ENCODE results near the gene UNC50.

The UNC50 gene

DNA sequence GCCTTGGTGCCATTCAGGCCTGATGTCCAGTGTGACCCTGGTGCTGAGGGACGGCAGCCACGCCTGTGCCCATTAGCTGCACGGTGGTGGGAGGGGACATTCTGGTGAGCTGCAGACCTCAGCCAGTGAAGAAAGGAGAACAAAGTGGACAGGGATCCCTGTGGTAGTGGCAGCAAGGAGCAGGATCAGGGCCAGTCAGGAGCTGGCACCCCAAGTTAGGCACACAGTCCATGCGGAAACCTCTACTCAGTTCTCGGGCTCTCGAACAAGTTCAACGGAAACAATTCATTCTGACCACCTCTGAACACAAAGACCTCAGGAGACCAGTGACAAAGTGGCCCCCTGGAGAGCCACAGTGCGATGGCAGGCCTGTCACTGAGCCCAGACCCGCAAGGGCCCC is 30.2 kb upstream of the UNC50 start:
- Mint-ChIP-seq H3K9me3 (no peaks in the 10 kb centered on the region), H3K27ac (no peak overlapping the region), H3K4me1 (no peaks in the 10 kb centered on the region), H3K4me3 (no peak overlapping the region), H3K27me3 (ENCODE audit: low read depth) (no peaks in the 10 kb centered on the region), H3K36me3 (ENCODE audit: low read depth) (peaks cover 26% of the 10 kb centered on the region)
- TF ChIP-seq, protein P1, sequence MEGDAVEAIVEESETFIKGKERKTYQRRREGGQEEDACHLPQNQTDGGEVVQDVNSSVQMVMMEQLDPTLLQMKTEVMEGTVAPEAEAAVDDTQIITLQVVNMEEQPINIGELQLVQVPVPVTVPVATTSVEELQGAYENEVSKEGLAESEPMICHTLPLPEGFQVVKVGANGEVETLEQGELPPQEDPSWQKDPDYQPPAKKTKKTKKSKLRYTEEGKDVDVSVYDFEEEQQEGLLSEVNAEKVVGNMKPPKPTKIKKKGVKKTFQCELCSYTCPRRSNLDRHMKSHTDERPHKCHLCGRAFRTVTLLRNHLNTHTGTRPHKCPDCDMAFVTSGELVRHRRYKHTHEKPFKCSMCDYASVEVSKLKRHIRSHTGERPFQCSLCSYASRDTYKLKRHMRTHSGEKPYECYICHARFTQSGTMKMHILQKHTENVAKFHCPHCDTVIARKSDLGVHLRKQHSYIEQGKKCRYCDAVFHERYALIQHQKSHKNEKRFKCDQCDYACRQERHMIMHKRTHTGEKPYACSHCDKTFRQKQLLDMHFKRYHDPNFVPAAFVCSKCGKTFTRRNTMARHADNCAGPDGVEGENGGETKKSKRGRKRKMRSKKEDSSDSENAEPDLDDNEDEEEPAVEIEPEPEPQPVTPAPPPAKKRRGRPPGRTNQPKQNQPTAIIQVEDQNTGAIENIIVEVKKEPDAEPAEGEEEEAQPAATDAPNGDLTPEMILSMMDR (IDR thresholded peaks at IDR 0.05; ENCODE audit: unreplicated experiment in 3 of 3), result no peak

DNA sequence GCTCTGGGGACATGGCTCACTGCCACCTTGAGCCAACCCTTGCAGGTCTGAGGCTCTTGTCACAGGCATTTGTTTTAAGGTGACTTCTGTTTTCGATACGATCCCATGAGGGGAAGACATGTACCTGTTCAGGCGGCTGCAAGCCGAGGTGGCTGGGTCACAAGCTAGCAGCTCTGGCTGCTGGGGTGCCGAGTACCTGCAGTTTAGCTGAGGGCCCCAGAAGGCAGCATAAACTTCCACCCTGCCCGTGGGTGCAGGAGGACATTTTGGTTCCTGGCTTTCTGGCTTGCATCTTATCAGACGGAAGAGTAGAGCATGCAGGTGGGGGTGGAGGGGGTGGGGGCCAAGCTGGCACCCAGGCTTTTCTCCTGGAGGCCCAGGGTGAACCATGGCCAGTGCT is 28.5 kb upstream of the UNC50 start:
- Mint-ChIP-seq H3K4me1 (no peaks in the 10 kb centered on the region), H3K27me3 (ENCODE audit: low read depth) (no peaks in the 10 kb centered on the region), H3K9me3 (no peaks in the 10 kb centered on the region), H3K36me3 (ENCODE audit: low read depth) (peaks cover 23% of the 10 kb centered on the region), H3K4me3 (no peak overlapping the region), H3K27ac (no peak overlapping the region)
- TF ChIP-seq, protein P1 (IDR thresholded peaks at IDR 0.05; ENCODE audit: unreplicated experiment in 3 of 3), result no peak

DNA sequence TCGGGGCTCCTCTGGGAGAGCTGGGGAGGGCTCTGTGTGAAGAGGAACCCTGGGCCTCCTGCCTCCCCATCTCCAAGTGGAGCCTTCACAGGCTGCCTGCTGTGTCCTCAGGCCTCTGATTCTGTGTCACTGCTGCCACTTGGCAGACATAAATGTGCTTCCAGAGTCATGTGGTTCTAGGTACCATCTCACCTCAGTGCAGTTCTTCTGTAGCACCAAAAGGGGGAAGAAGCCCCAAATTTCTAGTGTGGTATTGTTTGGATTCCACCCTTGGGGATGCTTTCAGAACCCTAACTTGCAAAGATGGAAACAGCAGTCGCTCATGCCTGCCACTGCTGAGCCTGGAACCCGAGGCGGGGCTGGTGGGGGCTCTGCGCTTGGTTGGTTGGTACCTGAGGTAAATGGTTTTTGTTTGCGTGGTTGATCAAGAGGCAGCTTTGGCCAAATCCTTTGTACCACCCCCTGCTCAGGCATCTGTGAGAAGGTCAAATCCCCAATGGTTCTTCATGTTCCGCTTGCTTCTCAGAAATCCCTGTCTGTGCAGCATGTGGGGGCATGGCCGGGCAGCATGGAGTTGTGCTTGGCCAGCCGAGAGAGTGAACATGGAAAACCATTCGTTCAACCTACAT is 27.6 kb upstream of the UNC50 start:
- no peaks in the 10 kb centered on the region for H3K9me3 Mint-ChIP-seq
- no peak overlapping the region for H3K4me3 Mint-ChIP-seq
- no peaks in the 10 kb centered on the region for H3K27me3 Mint-ChIP-seq (ENCODE audit: low read depth)
- TF ChIP-seq, protein P1 (IDR thresholded peaks at IDR 0.05; ENCODE audit: unreplicated experiment in 3 of 3), result no peak
- peaks cover 23% of the 10 kb centered on the region for H3K36me3 Mint-ChIP-seq (ENCODE audit: low read depth)
- no peak overlapping the region for H3K27ac Mint-ChIP-seq
- no peaks in the 10 kb centered on the region for H3K4me1 Mint-ChIP-seq

DNA sequence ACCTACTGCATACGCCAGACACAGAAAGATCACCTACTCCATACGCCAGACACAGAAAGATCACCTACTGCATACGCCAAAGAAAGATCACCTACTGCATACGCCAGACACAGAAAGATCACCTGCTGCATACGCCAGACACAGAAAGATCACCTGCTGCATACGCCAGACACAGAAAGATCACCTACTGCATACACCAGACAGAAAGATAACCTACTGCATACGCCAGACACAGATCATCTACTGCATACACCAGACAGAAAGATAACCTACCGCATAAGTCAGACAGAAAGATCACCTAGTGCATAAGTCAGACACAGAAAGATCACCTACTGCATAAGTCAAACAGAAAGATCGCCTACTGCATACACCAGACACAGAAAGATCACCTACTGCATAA is 25.9 kb upstream of the UNC50 start:
- peaks cover 27% of the 10 kb centered on the region for H3K36me3 Mint-ChIP-seq (ENCODE audit: low read depth)
- TF ChIP-seq, protein P1 (IDR thresholded peaks at IDR 0.05; ENCODE audit: unreplicated experiment in 3 of 3), result no peak
- H3K9me3 Mint-ChIP-seq, result no peaks in the 10 kb centered on the region
- H3K27me3 Mint-ChIP-seq (ENCODE audit: low read depth), result no peaks in the 10 kb centered on the region
- no peak overlapping the region for H3K27ac Mint-ChIP-seq
- H3K4me3 Mint-ChIP-seq, result no peak overlapping the region
- no peaks in the 10 kb centered on the region for H3K4me1 Mint-ChIP-seq

DNA sequence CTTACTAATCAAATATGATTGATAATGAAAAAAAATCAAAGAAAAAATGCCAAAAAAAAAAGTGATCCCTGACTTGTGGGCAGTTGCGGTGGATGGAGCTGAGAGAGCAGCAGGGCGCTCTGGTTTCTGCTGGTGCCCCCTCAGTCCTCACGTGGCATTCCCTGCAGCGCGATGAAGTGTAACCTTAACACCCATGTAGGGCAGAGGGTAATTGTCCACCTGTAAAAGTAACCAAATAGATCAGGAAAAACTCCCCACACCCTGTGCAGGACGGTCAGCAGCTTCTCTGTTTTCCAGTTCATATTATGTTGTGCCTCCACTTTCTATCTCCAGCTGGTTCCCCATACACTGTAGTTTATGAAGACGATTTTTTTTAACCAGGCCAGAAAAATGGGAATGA is 25.1 kb upstream of the UNC50 start:
- Mint-ChIP-seq H3K27me3 (ENCODE audit: low read depth) (no peaks in the 10 kb centered on the region), H3K4me3 (no peak overlapping the region), H3K4me1 (no peaks in the 10 kb centered on the region), H3K36me3 (ENCODE audit: low read depth) (peaks cover 20% of the 10 kb centered on the region), H3K27ac (no peak overlapping the region), H3K9me3 (no peaks in the 10 kb centered on the region)
- TF ChIP-seq, protein P1 (IDR thresholded peaks at IDR 0.05; ENCODE audit: unreplicated experiment in 3 of 3), result no peak
